GM12892 (cell line): Measurements from ENCODE around the gene LAG3.

ENCODE experiments used
- DNase-seq: peaks from one replicate; pipeline ENCODE4 v3.0.0; 2011; ENCODE audit not compliant: insufficient read length
- FAIRE-seq: peaks from 2 replicates; lab custom pipeline; 2011; peaks lifted over from hg19 to GRCh38; lab: Jason Lieb, UNC
- POLR2A ChIP-seq: IDR thresholded peaks from 2 replicates; pipeline ENCODE4 v1.6.1; 2011; ENCODE audit warnings: low read depth, low read length, control low read depth
- POLR2AphosphoS5 ChIP-seq: IDR thresholded peaks from 2 replicates; pipeline ENCODE4 v1.6.1; 2011; ENCODE audit warnings: low read depth, low read length, control low read depth
- TAF1 ChIP-seq: IDR thresholded peaks from 2 replicates; pipeline ENCODE4 v1.6.1; 2011; ENCODE audit warnings: low read depth, mild to moderate bottlenecking, control low read depth, low read length, borderline replicate concordance

LAG3 gene

GRCh38 chr12:6768990-6769389, 3.3 kb upstream of the LAG3 start:
- TF ChIP-seq TAF1 (no peak), POLR2A (no peak), POLR2AphosphoS5 (no peak)
- FAIRE-seq = no peak

GRCh38 chr12:6769666-6770065, 2.7 kb upstream of the LAG3 start:
- no peak for DNase-seq

More at GRCh38 chr12:6768990-6769389, 3.3 kb upstream of the LAG3 start:
- DNase-seq = no peak

GRCh38 chr12:6770094-6770493, 2.2 kb upstream of the LAG3 start:
- no peak for TF ChIP-seq POLR2A
- no peak for TF ChIP-seq TAF1
- no peak for TF ChIP-seq POLR2AphosphoS5
- FAIRE-seq = no peak
- no peak for DNase-seq

More at GRCh38 chr12:6769666-6770065, 2.7 kb upstream of the LAG3 start:
- no peak for FAIRE-seq
- TF ChIP-seq TAF1 (no peak), POLR2A (no peak), POLR2AphosphoS5 (no peak)

GRCh38 chr12:6770600-6770999, 1.7 kb upstream of the LAG3 start:
- no peak for FAIRE-seq
- DNase-seq = no peak
- TF ChIP-seq TAF1 (no peak), POLR2AphosphoS5 (no peak), POLR2A (no peak)

- TF ChIP-seq POLR2AphosphoS5 (no peak), POLR2A (no peak), TAF1 (no peak)
- FAIRE-seq = no peak
Measured at GRCh38 chr12:6771091-6771495, 1.2 kb upstream of the LAG3 start.

GRCh38 chr12:6771509-6772330, 600 bp upstream of the LAG3 start:
- FAIRE-seq (peak; percentile 9), DNase-seq (no peak)
- TF ChIP-seq POLR2A = no peak
- TF ChIP-seq POLR2AphosphoS5 = no peak
- no peak for TF ChIP-seq TAF1

More at GRCh38 chr12:6771091-6771495, 1.2 kb upstream of the LAG3 start:
- no peak for DNase-seq

GRCh38 chr12:6772726-6773589, 638 bp downstream of the LAG3 start:
- no peak for TF ChIP-seq POLR2AphosphoS5
- TF ChIP-seq POLR2A = no peak
- no peak for TF ChIP-seq TAF1
- FAIRE-seq (no peak), DNase-seq (no peak)

GRCh38 chr12:6773590-6774351, 1.5 kb downstream of the LAG3 start:
- DNase-seq (no peak), FAIRE-seq (no peak)
- TF ChIP-seq POLR2AphosphoS5 (no peak), TAF1 (no peak), POLR2A (no peak)

- DNase-seq (no peak), FAIRE-seq (no peak)
- TF ChIP-seq POLR2AphosphoS5 (no peak), TAF1 (no peak), POLR2A (no peak)
Measured at GRCh38 chr12:6774499-6775062, 2.3 kb downstream of the LAG3 start.
